ENCODE data around the gene SERINC2. TPM values are rescaled to one million over a fixed set of nuclear protein-coding genes. Genes with fewer than 3 reads are reported as not detected.

SERINC2 gene
- total RNA-seq, 1 experiment from 2014 or later: 26.0 TPM

- H3K4me3 Mint-ChIP-seq: no peak overlapping the region
- peaks cover 9% of the 10 kb centered on the region for H3K4me1 Mint-ChIP-seq
- POLR2A ChIA-PET: no interaction called here
- DNase-seq (ENCODE audit: low spot score) (no peak), ATAC-seq (peak; percentile 63)
- no peak overlapping the region for H3K27ac Mint-ChIP-seq
- peaks cover 15% of the 10 kb centered on the region for H3K36me3 Mint-ChIP-seq
- TF ChIP-seq JUN (CRISPR knock-in tag; IDR thresholded peaks at IDR 0.05): no peak
- no peak for TF ChIP-seq ETV6 (CRISPR knock-in tag; IDR thresholded peaks at IDR 0.05)
- no peak for TF ChIP-seq FOXK1 (CRISPR knock-in tag; IDR thresholded peaks at IDR 0.05)
- TF ChIP-seq ZBTB43 (CRISPR knock-in tag; IDR thresholded peaks at IDR 0.05): no peak
- TF ChIP-seq CREB1 (CRISPR knock-in tag; IDR thresholded peaks at IDR 0.05): no peak
- TF ChIP-seq IRF2 (CRISPR knock-in tag; IDR thresholded peaks at IDR 0.05; ENCODE audit: borderline replicate concordance, low read depth): no peak
- peaks cover 27% of the 10 kb centered on the region for H3K9me3 Mint-ChIP-seq
- CTCF ChIA-PET: interaction anchor here (1.0 to 1.9 kb wide), 3 partner anchors 48 to 159 kb away, joined by 3 to 24 read pairs (median 8); no protein-coding TSS in a partner anchor
- peaks cover 17% of the 10 kb centered on the region for H3K27me3 Mint-ChIP-seq (ENCODE audit: low read depth)
These were observed 47.0 kb downstream of the SERINC2 start for GRCh38 chr1:31460027-31460426.

GRCh38 chr1:31467005-31467674 is 54.1 kb downstream of the SERINC2 start:
- CTCF ChIA-PET: interaction anchor here (2.3 kb wide), 1 partner anchor 82 kb away, joined by 10 read pairs; no protein-coding TSS in a partner anchor
- TF ChIP-seq NR2C2 (CRISPR knock-in tag; IDR thresholded peaks at IDR 0.05) (no peak), MYBL2 (CRISPR knock-in tag; IDR thresholded peaks at IDR 0.05) (no peak), ERG (CRISPR knock-in tag; IDR thresholded peaks at IDR 0.05) (no peak), ELF4 (CRISPR knock-in tag; IDR thresholded peaks at IDR 0.05; ENCODE audit: low read depth) (no peak), AFF4 (CRISPR knock-in tag; IDR thresholded peaks at IDR 0.05; ENCODE audit: borderline replicate concordance) (no peak), NFE2L1 (CRISPR knock-in tag; IDR thresholded peaks at IDR 0.05) (no peak), OVOL2 (CRISPR knock-in tag; IDR thresholded peaks at IDR 0.05; ENCODE audit: borderline replicate concordance) (no peak), GABPB1 (CRISPR knock-in tag; IDR thresholded peaks at IDR 0.05) (no peak), ZNF532 (CRISPR knock-in tag; IDR thresholded peaks at IDR 0.05; ENCODE audit: borderline replicate concordance) (no peak), RORB (CRISPR knock-in tag; IDR thresholded peaks at IDR 0.05) (no peak), ZSCAN18 (CRISPR knock-in tag; IDR thresholded peaks at IDR 0.05) (no peak), ETV6 (CRISPR knock-in tag; IDR thresholded peaks at IDR 0.05) (no peak), MLX (CRISPR knock-in tag; IDR thresholded peaks at IDR 0.05) (no peak), USF1 (CRISPR knock-in tag; IDR thresholded peaks at IDR 0.05) (no peak)

More at GRCh38 chr1:31467005-31467674, 54.1 kb downstream of the SERINC2 start:
- peaks cover 14% of the 10 kb centered on the region for H3K36me3 Mint-ChIP-seq
- peaks cover 23% of the 10 kb centered on the region for H3K9me3 Mint-ChIP-seq
- ATAC-seq (no peak), DNase-seq (ENCODE audit: low spot score) (no peak)
- H3K4me3 Mint-ChIP-seq: no peak overlapping the region
- H3K27me3 Mint-ChIP-seq (ENCODE audit: low read depth): no peaks in the 10 kb centered on the region; the same call in 1 of the 2 replicates
- H3K27ac Mint-ChIP-seq: no peak overlapping the region
- POLR2A ChIA-PET: no interaction called here
- H3K4me1 Mint-ChIP-seq: peaks cover 23% of the 10 kb centered on the region
